Head of caudate nucleus (tissue), 42 donors: ENCODE measurements around the gene B4GALT2.

ENCODE experiments used
- DNase-seq, 42 donors: peaks; one replicate each; pipeline versions ENCODE4 v3.0.0 to v3.0.0-alpha.2; 2020 to 2021; ENCODE audit warnings: mixed read lengths in 7 of 42
- intact Hi-C: fragments of 100-400 bp; cut with DNase I; formaldehyde crosslinking; loops from one replicate; pipeline ENCODE4 v1.15.0; 2022

Gene B4GALT2

DNA sequence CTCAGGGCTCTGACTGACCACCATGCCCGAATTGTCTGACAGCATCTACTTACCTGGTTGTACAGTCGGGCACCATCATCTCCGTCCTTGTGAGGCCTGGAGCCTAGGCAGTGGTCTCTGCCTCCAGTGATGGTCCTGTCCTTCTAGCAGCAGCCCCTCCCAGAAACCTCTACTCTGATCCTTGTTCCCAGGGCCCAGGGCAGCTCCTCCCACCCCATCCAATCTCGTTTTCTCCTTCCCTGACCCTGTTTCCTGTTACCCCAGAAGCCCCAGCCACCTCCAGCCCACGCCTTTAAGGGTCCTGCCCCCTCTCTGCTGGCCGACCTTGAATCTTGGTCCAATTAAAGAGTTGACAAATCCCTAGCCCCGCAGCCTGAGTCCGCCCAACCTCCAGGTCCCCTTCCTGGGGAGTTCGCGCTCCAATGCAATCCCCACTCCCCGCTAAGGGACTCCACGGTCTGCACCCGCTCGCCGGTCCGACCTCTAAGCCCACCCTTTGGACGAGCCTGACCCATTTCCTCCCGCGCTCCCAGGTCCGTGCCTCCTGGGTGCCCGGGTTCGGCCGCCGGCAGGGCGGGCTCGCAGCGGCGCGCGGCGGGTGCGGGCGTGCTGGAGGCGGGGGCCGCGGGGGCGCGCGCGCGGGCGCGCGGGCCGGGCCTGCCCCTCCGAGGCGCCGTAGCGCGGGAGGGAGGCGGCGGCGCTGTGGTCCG, at the start of gene B4GALT2:
Gene B4GALT2, plus strand, starts transcription at position 660 of the 710 bp plus-strand sequence. CDS start 1,951 bp downstream, outside the sequence.
- intact Hi-C loops = no loop called here
- DNase-seq = peak in 36 of 42 donors; percentile 45 to 83 (median 67)

DNA sequence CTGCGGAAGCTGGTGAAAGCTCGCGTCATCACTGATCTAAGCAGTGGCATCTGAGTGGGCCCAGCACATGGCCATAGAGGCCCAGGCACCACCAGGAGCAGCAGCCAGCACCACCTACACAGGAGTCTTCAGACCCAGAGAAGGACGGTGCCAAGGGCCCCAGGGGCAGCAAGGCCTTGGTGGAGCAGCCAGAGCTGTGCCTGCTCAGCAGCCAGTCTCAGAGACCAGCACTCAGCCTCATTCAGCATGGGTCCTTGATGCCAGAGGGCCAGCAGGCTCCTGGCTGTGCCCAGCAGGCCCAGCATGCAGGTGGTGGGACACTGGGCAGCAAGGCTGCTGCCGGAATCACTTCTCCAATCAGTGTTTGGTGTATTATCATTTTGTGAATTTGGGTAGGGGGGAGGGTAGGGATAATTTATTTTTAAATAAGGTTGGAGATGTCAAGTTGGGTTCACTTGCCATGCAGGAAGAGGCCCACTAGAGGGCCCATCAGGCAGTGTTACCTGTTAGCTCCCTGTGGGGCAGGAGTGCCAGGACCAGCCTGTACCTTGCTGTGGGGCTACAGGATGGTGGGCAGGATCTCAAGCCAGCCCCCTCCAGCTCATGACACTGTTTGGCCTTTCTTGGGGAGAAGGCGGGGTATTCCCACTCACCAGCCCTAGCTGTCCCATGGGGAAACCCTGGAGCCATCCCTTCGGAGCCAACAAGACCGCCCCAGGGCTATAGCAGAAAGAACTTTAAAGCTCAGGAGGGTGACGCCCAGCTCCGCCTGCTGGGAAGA, 48.7 kb upstream of the B4GALT2 start:
- intact Hi-C loops = loop anchor here (5.0 to 10.0 kb wide), 3 partner anchors 104 to 406 kb away; partner anchors contain the start of gene SLC6A9
- peak in 6 of 42 donors; percentile 37 to 53 (median 44) for DNase-seq

DNA sequence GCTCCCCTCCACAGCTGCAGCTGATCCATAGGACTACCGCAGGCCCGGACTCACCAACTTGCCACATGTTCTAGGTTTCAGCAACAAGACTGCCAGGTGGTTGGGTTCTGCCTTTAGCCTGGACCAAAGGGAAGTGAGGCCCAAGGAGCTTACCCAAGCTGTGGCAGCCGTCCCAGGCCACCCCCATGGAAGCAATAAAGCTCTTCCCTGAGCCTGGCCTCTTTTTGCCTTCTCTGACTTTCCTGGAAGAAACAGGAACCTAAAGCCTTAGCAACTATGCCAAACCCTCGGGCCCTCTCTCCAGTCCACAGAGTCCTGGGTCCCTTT, 48.1 kb upstream of the B4GALT2 start:
- no peak for DNase-seq
- intact Hi-C loops = loop anchor here (5.0 to 10.0 kb wide), 3 partner anchors 104 to 406 kb away; partner anchors contain the start of gene SLC6A9

DNA sequence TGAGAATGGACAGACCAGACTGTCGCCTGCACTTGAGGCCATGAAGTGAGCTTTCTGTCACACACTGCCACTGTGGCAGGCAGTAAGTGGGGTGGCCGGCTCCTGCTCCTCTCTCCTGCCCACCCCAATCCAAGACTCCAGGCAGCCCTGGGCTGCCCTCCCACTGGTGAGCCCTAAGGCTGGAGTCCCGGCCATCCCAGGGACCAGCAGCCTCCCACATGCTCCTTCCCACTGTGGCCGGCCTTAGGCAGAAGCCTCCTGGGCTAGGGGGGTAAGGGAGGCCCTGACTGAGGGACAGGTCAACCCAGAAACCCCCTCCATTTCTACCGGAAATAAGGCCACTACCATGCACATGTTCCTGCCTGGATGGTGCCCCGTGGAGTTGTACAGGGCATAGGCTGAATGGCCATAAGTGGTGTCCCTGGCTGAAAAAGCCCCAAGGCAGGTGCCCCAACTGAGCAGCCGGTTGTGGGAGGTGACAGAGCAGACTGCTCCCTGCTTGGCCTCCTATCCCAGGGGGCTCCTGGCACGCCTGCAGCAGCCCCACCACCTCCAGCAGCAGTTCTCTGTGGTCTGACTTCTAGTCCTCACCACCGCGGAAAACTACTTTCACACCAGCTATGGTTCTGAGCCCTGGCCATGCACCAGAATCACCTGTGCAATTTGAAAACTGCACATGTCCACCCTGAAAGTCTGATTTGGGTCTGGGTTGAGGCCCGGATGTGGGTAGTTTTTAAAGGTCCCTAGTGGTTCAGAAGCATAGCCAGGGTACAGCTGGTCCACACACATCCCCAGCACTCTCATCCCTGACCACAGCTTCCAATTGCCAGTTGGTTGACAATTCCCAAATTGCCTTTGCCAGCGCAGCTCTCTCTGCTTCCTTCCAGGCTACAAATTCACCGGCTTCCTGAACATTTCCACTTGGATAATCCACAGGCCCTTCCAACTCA, 47.0 kb upstream of the B4GALT2 start:
- intact Hi-C loops = loop anchor here (5.0 to 10.0 kb wide), 3 partner anchors 103 to 407 kb away; partner anchors contain the start of gene SLC6A9
- DNase-seq = no peak

GRCh38 chr1:43932786-43933385, 46.1 kb upstream of the B4GALT2 start:
- no peak for DNase-seq
- intact Hi-C loops = loop anchor here (5.0 to 10.0 kb wide), 3 partner anchors 102 to 408 kb away; partner anchors contain the start of gene SLC6A9

GRCh38 chr1:43933386-43934100, 45.5 kb upstream of the B4GALT2 start, which contains the start of gene ARTN:
Gene ARTN (plus strand): TSS chr1:43933801. CDS start chr1:43935657, 1,856 bp downstream.
- peak in 3 of 42 donors; percentile 26 to 39 (median 35) for DNase-seq
- intact Hi-C loops = loop anchor here (5.0 to 10.0 kb wide), 3 partner anchors 101 to 409 kb away; partner anchors contain the start of gene SLC6A9

GRCh38 chr1:43934101-43934985, 44.7 kb upstream of the B4GALT2 start:
- intact Hi-C loops = loop anchor here (5.0 to 10.0 kb wide), 3 partner anchors 100 to 410 kb away; partner anchors contain the start of gene SLC6A9
- DNase-seq = peak in 40 of 42 donors; percentile 46 to 89 (median 70)

GRCh38 chr1:43934986-43935324, 44.1 kb upstream of the B4GALT2 start:
- DNase-seq = no peak
- intact Hi-C loops = loop anchor here (5.0 to 10.0 kb wide), 3 partner anchors 100 to 410 kb away; partner anchors contain the start of gene SLC6A9

DNA sequence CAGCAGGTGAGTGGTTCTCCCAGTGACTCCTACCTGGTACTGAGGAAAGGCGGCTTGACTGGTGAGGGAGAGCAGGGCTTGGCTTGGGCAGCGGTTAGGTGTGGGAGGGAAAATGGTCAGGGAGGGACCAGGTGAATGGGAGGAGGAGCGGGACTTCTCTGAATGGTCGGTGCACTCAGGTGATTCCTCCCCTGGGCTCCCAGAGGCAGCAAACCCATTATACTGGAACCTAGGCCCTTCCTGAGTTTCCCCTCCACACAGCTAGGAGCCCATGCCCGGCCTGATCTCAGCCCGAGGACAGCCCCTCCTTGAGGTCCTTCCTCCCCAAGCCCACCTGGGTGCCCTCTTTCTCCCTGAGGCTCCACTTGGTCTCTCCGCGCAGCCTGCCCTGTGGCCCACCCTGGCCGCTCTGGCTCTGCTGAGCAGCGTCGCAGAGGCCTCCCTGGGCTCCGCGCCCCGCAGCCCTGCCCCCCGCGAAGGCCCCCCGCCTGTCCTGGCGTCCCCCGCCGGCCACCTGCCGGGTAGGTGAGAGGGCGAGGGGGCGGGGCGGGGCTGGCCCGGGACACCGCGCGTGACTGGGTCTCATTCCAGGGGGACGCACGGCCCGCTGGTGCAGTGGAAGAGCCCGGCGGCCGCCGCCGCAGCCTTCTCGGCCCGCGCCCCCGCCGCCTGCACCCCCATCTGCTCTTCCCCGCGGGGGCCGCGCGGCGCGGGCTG, 43.1 kb upstream of the B4GALT2 start:
- intact Hi-C loops = loop anchor here (10.0 kb wide), 2 partner anchors 99 to 411 kb away; partner anchors contain the start of gene SLC6A9
- peak in 2 of 42 donors; percentile 14 to 23 for DNase-seq

DNA sequence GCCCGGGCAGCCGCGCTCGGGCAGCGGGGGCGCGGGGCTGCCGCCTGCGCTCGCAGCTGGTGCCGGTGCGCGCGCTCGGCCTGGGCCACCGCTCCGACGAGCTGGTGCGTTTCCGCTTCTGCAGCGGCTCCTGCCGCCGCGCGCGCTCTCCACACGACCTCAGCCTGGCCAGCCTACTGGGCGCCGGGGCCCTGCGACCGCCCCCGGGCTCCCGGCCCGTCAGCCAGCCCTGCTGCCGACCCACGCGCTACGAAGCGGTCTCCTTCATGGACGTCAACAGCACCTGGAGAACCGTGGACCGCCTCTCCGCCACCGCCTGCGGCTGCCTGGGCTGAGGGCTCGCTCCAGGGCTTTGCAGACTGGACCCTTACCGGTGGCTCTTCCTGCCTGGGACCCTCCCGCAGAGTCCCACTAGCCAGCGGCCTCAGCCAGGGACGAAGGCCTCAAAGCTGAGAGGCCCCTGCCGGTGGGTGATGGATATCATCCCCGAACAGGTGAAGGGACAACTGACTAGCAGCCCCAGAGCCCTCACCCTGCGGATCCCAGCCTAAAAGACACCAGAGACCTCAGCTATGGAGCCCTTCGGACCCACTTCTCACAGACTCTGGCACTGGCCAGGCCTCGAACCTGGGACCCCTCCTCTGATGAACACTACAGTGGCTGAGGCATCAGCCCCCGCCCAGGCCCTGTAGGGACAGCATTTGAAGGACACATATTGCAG, 42.4 kb upstream of the B4GALT2 start:
- peak in 21 of 42 donors; percentile 23 to 67 (median 54) for DNase-seq
- intact Hi-C loops = loop anchor here (10.0 kb wide), 2 partner anchors 98 to 412 kb away; partner anchors contain the start of gene SLC6A9

GRCh38 chr1:43937179-43937865, 41.7 kb upstream of the B4GALT2 start:
- intact Hi-C loops = loop anchor here (10.0 kb wide), 2 partner anchors 97 to 413 kb away; partner anchors contain the start of gene SLC6A9
- DNase-seq = no peak

GRCh38 chr1:43938383-43938782, 40.6 kb upstream of the B4GALT2 start:
- no peak for DNase-seq
- intact Hi-C loops = loop anchor here (10.0 kb wide), 2 partner anchors 96 to 414 kb away; partner anchors contain the start of gene SLC6A9

DNA sequence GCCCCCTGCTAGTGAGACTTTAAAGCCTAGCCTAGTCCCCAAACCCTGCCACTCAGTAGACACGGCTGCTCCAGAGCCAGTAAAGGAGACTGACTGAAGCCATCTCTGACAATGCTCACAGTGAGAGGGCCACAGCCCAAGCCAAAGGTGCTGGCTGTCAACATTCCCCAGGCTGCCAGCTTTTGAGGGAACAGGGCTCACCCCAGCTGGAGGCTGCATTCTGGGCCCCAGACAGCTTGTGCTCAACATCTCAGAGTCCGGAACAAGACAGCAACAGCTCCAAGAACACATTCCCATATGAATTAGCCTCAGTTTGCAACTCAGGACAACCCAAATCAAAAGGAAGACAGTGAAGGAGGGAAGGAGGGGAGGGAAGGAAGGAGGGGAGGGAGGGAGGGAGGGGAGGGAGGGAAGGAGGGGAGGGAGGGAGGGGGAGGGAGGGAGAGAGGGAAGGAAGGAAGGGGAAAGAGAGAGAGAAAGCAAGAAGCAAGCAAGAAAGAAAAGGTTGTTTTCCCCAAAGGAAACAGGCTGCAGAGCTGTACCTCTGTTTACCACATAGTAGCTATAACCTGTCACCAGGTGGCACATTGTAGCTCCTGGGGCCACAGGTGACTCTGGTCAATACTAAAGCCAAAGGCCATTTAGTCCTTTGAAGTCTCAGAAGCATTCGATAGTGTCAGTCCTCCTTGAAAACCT, 40.0 kb upstream of the B4GALT2 start:
- peak in 7 of 42 donors; percentile 22 to 63 (median 48) for DNase-seq
- intact Hi-C loops = loop anchor here (10.0 kb wide), 2 partner anchors 96 to 414 kb away; partner anchors contain the start of gene SLC6A9

GRCh38 chr1:43942411-43942810, 36.6 kb upstream of the B4GALT2 start:
- DNase-seq = no peak
- intact Hi-C loops = no loop called here
